Measurements from ENCODE around the gene MKNK2. TPM values are rescaled to one million over a fixed set of nuclear protein-coding genes. Genes with fewer than 3 reads are reported as not detected.

Gene MKNK2
- total and polyA plus RNA-seq, 2 of the 13 experiments (the other 11 are each of a cell fraction or from before 2014, with no cell fraction given), result 44.9 to 112 TPM

- TF ChIP-seq STAT6 (CRISPR knock-in tag; IDR thresholded peaks at IDR 0.05; ENCODE audit: borderline replicate concordance) (0 out of 2 replicates have a peak, but pooled peaks have one; percentile 79), ZNF326 (CRISPR knock-in tag; IDR thresholded peaks at IDR 0.05; ENCODE audit: borderline replicate concordance) (no peak), ZSCAN25 (CRISPR knock-in tag; IDR thresholded peaks at IDR 0.05) (no peak; the same call in 1 of the 2 replicates), ZNF557 (CRISPR knock-in tag; IDR thresholded peaks at IDR 0.05) (no peak), NFATC3 (CRISPR knock-in tag; IDR thresholded peaks at IDR 0.05) (no peak), FUBP1 (CRISPR knock-in tag; IDR thresholded peaks at IDR 0.05; ENCODE audit: borderline replicate concordance) (no peak), KDM1A (CRISPR knock-in tag; IDR thresholded peaks at IDR 0.05) (no peak), TBX2 (CRISPR knock-in tag; IDR thresholded peaks at IDR 0.05; ENCODE audit: borderline replicate concordance) (peak; percentile 65), TCF7 (IDR thresholded peaks at IDR 0.05; ENCODE audit: low read depth) (no peak), SCMH1 (CRISPR knock-in tag; IDR thresholded peaks at IDR 0.05; ENCODE audit: borderline replicate concordance) (no peak), SALL2 (CRISPR knock-in tag; IDR thresholded peaks at IDR 0.05) (peak; percentile 55; the same call in 1 of the 2 replicates), ZNF614 (CRISPR knock-in tag; IDR thresholded peaks at IDR 0.05; ENCODE audit: borderline replicate concordance) (no peak), TFDP1 (CRISPR knock-in tag; IDR thresholded peaks at IDR 0.05; ENCODE audit: borderline replicate concordance) (peak; percentile 38; the same call in 1 of the 2 replicates), ZNF777 (CRISPR knock-in tag; IDR thresholded peaks at IDR 0.05) (no peak; the same call in 1 of the 2 replicates), ZBTB2 (CRISPR knock-in tag; IDR thresholded peaks at IDR 0.05; ENCODE audit: low read depth) (no peak), KDM6A (CRISPR knock-in tag; IDR thresholded peaks at IDR 0.05; ENCODE audit: low read depth) (no peak), DBP (CRISPR knock-in tag; IDR thresholded peaks at IDR 0.05; ENCODE audit: not compliant biosample characterization) (no peak), E2F1 (CRISPR knock-in tag; IDR thresholded peaks at IDR 0.05) (peak; percentile 55; the same call in 1 of the 2 replicates), IKZF4 (CRISPR knock-in tag; IDR thresholded peaks at IDR 0.05; ENCODE audit: borderline replicate concordance, low read depth, not compliant biosample characterization) (peak; percentile 18)
Measured at GRCh38 chr19:2061495-2062388, 10.7 kb upstream of the MKNK2 start (continued).

All from HepG2 (cell line).